ENCODE results near the gene ZNF526. TPM values are rescaled to one million over a fixed set of nuclear protein-coding genes. Genes with fewer than 3 reads are reported as not detected.

The ZNF526 gene
- total and polyA plus RNA-seq, 2 donors (not counting 1 experiment from before 2014, with no cell fraction given) = 4.9 to 21.3 TPM

- Histone ChIP-seq H3K27ac (ENCODE audit: low read length in 2 of 2) (peak overlapping the region; percentile 91 to 94), H3K9me3 (ENCODE audit: control extremely low read depth in 1 of 3, control insufficient read depth in 2 of 3, insufficient read depth in 1 of 3, low read length in 2 of 3) (peaks cover 0 to 6% (median 0%) of the 10 kb centered on the region in 3 donors), H3K4me3 (ENCODE audit: control extremely low read depth in 1 of 5, extremely low read depth in 1 of 5, insufficient read depth in 1 of 5, low read depth in 2 of 5, low read length in 4 of 5) (peak overlapping the region; percentile 27 to 54 (median 44)), H3K9ac (ENCODE audit: low read length) (peak overlapping the region; percentile 57), H3K4me1 (ENCODE audit: control insufficient read depth in 2 of 2, insufficient read depth in 2 of 2, low read length in 2 of 2) (peaks cover 66 to 79% of the 10 kb centered on the region in 2 donors), H2AFZ (ENCODE audit: insufficient read depth, low read depth, low read length, poor library complexity, severe bottlenecking) (peak overlapping the region; percentile 17), H3K36me3 (replicated peaks in 1 of 2; ENCODE audit: control extremely low read depth in 1 of 2, control insufficient read depth in 1 of 2, extremely low read depth in 1 of 2, insufficient read depth in 2 of 2, low read length in 1 of 2) (peaks cover 0 to 42% of the 10 kb centered on the region in 2 experiments), H3K4me2 (replicated peaks; ENCODE audit: low read depth, low read length, poor library complexity, severe bottlenecking) (peak overlapping the region; percentile 87), H4K20me1 (ENCODE audit: control insufficient read depth, insufficient read depth, low read length, poor library complexity, severe bottlenecking) (peaks cover 25% of the 10 kb centered on the region), H3K27me3 (replicated peaks in 1 of 4; ENCODE audit: control extremely low read depth in 1 of 4, control insufficient read depth in 3 of 4, insufficient read depth in 4 of 4, low read length in 3 of 4) (no peaks in the 10 kb centered on the region), H3K79me2 (ENCODE audit: control insufficient read depth, insufficient read depth, low read length) (peaks cover 32% of the 10 kb centered on the region)
- peak overlapping the region; percentile 92 for H3K27ac Mint-ChIP-seq
- DNase-seq (peak; percentile 81), ATAC-seq (ENCODE audit: low read depth) (peak; percentile 49)
- intact Hi-C loops (cut with micrococcal nuclease) = loop anchor here (2.0 kb wide), 2 partner anchors 14 to 66 kb away; partner anchors contain the start of gene POU2F2
- WGBS (ENCODE audit: insufficient coverage) = 0% methylated on average over 5 of the region's 7 CpGs
- TF ChIP-seq EZH2 (IDR thresholded peaks at IDR 0.05; ENCODE audit: borderline replicate concordance, insufficient read depth, low read depth, low read length, poor library complexity, severe bottlenecking) (no peak), CTCF (IDR thresholded peaks at IDR 0.05) (no peak)
- H3K9me3 Mint-ChIP-seq (ENCODE audit: insufficient read depth) = no peaks in the 10 kb centered on the region
- peaks cover 80% of the 10 kb centered on the region for H3K4me1 Mint-ChIP-seq
- H3K4me3 Mint-ChIP-seq = peak overlapping the region; percentile 77
- ChIA-PET POLR2A (interaction anchor here (0.5 to 1.5 kb wide), 7 partner anchors 18 to 103 kb away, joined by 3 to 5 read pairs (median 4); partner anchors contain the start of genes DEDD2, PAFAH1B3 and PRR19), CTCF (interaction anchor here (0.5 to 4.2 kb wide), 14 partner anchors 11 to 102 kb away, joined by 3 to 25 read pairs (median 4); partner anchors contain the start of genes DEDD2, GSK3A and POU2F2)
- H3K27me3 Mint-ChIP-seq = no peaks in the 10 kb centered on the region
Measured at GRCh38 chr19:42198676-42199439, 21.3 kb upstream of the ZNF526 start.

All from B cell (primary cell).